H9 (cell line): ENCODE data around the gene RASA2. TPM values are rescaled to one million over a fixed set of nuclear protein-coding genes. Genes with fewer than 3 reads are reported as not detected.

Source experiments
- DNase-seq: peaks from one replicate; pipeline ENCODE4 v3.0.0-alpha.2; 2017
- H2AFZ ChIP-seq: one replicate; pipeline ENCODE4 v1.6.1; 2013; ENCODE audit warnings: mild to moderate bottlenecking, low read length, control low read depth, moderate library complexity
- H2AK5ac ChIP-seq: 2 replicates; pipeline ENCODE4 v1.6.1; 2013; ENCODE audit warnings: low read length, control low read depth, mixed read lengths; ENCODE audit not compliant: insufficient read length
- H2BK120ac ChIP-seq: one replicate; pipeline ENCODE4 v1.6.1; 2013; ENCODE audit warnings: low read depth, mild to moderate bottlenecking, low read length, control low read depth, inconsistent platforms; ENCODE audit not compliant: poor library complexity, severe bottlenecking
- H2BK12ac ChIP-seq: 2 replicates; pipeline ENCODE4 v1.6.1; 2013; ENCODE audit warnings: low read length, control low read depth, mixed read lengths, low read depth; ENCODE audit not compliant: insufficient read length
- H2BK15ac ChIP-seq: 2 replicates; pipeline ENCODE4 v1.6.1; 2013; ENCODE audit warnings: low read depth, low read length, control low read depth
- H2BK20ac ChIP-seq: one replicate; pipeline ENCODE4 v1.6.1; 2013; ENCODE audit warnings: low read depth, mild to moderate bottlenecking, low read length, control low read depth, inconsistent platforms; ENCODE audit not compliant: poor library complexity, severe bottlenecking
- H2BK5ac ChIP-seq: 2 replicates; pipeline ENCODE4 v1.6.1; 2013; ENCODE audit warnings: low read length, control low read depth, mixed read lengths; ENCODE audit not compliant: insufficient read length
- H3K14ac ChIP-seq: 2 replicates; pipeline ENCODE4 v1.6.1; 2013; ENCODE audit warnings: low read length, control low read depth; ENCODE audit not compliant: insufficient read depth
- H3K18ac ChIP-seq: 2 replicates; pipeline ENCODE4 v1.6.1; 2013; ENCODE audit warnings: low read depth, mild to moderate bottlenecking, mixed read lengths, low read length, control low read depth; ENCODE audit not compliant: insufficient read length
- H3K23ac ChIP-seq: 2 replicates; pipeline ENCODE4 v1.6.1; 2013; ENCODE audit warnings: low read length, control low read depth, mixed read lengths, low read depth; ENCODE audit not compliant: insufficient read length
- H3K23me2 ChIP-seq: 2 replicates; pipeline ENCODE4 v1.6.1; 2013; ENCODE audit warnings: low read depth, mild to moderate bottlenecking, mixed read lengths, low read length, control low read depth; ENCODE audit not compliant: insufficient read length, poor library complexity, severe bottlenecking
- H3K27ac ChIP-seq: 2 replicates; pipeline ENCODE4 v1.5.1; 2013; ENCODE audit warnings: low read length, control low read depth, mixed read lengths, low read depth; ENCODE audit not compliant: insufficient read length
- H3K27me3 ChIP-seq: 2 replicates; pipeline ENCODE4 v1.6.1; 2013; ENCODE audit warnings: low read length, control low read depth, inconsistent platforms; ENCODE audit not compliant: insufficient read depth
- H3K4ac ChIP-seq: 2 replicates; pipeline ENCODE4 v1.6.1; 2013; ENCODE audit warnings: low read depth, mild to moderate bottlenecking, control low read depth, inconsistent platforms, low read length, moderate library complexity
- H3K4me1 ChIP-seq: 2 replicates; pipeline ENCODE4 v1.6.1; 2013; ENCODE audit warnings: low read length, control low read depth, inconsistent platforms; ENCODE audit not compliant: insufficient read depth
- H3K4me2 ChIP-seq: 2 replicates; pipeline ENCODE4 v1.6.1; 2013; ENCODE audit warnings: low read length, control low read depth, mixed read lengths; ENCODE audit not compliant: insufficient read length, insufficient read depth
- H3K56ac ChIP-seq: 2 replicates; pipeline ENCODE4 v1.6.1; 2013; ENCODE audit warnings: low read depth, mild to moderate bottlenecking, mixed read lengths, low read length, control low read depth; ENCODE audit not compliant: insufficient read length
- H3K79me1 ChIP-seq: 2 replicates; pipeline ENCODE4 v1.6.1; 2013; ENCODE audit warnings: low read depth, mild to moderate bottlenecking, moderate library complexity, low read length, control low read depth, inconsistent platforms; ENCODE audit not compliant: insufficient read depth, poor library complexity, severe bottlenecking
- H3K79me2 ChIP-seq: 2 replicates; pipeline ENCODE4 v1.6.1; 2013; ENCODE audit warnings: low read length, control low read depth, inconsistent platforms; ENCODE audit not compliant: insufficient read depth
- H3K9ac ChIP-seq: 2 replicates; pipeline ENCODE4 v1.6.1; 2013; ENCODE audit warnings: low read length, control low read depth, mixed read lengths; ENCODE audit not compliant: insufficient read length; ENCODE audit errors: extremely low read depth
- H3K9me3 ChIP-seq: one replicate; pipeline ENCODE4 v1.6.1; 2013; ENCODE audit warnings: low read depth, low read length, inconsistent platforms; ENCODE audit not compliant: control insufficient read depth
- H3T11ph ChIP-seq: one replicate; pipeline ENCODE4 v1.6.1; 2013; ENCODE audit warnings: mild to moderate bottlenecking, low read length, control low read depth, inconsistent platforms
- H4K20me1 ChIP-seq: one replicate; pipeline ENCODE4 v1.6.1; 2013; ENCODE audit not compliant: control insufficient read depth, insufficient read length, insufficient read depth
- H4K5ac ChIP-seq: 2 replicates; pipeline ENCODE4 v1.6.1; 2013; ENCODE audit warnings: low read depth, mild to moderate bottlenecking, mixed read lengths, low read length, control low read depth; ENCODE audit not compliant: insufficient read length
- H4K8ac ChIP-seq: replicated peaks from 2 replicates; pipeline ENCODE4 v1.6.1; 2013; ENCODE audit warnings: low read length, control low read depth, mixed read lengths, low read depth; ENCODE audit not compliant: insufficient read length
- H4K91ac ChIP-seq: 2 replicates; pipeline ENCODE4 v1.6.1; 2013; ENCODE audit warnings: low read depth, mild to moderate bottlenecking, moderate library complexity, mixed read lengths, low read length, control low read depth; ENCODE audit not compliant: insufficient read length
- H3K27ac Mint-ChIP-seq, 3 experiments: 2 replicates in 2 of 3; 3 replicates in 1 of 3; pipeline ENCODE4 v1.8.0; 2020 to 2021; ENCODE audit warnings: mixed read lengths in 3 of 3, mild to moderate bottlenecking in 1 of 3, moderate library complexity in 1 of 3
- H3K27me3 Mint-ChIP-seq: 2 replicates; pipeline ENCODE4 v1.8.0; 2021; ENCODE audit warnings: low read depth, mild to moderate bottlenecking, moderate library complexity, mixed read lengths
- H3K36me3 Mint-ChIP-seq, 3 experiments: 2 replicates in 2 of 3; 3 replicates in 1 of 3; pipeline ENCODE4 v1.8.0; 2020 to 2021; ENCODE audit warnings: low read depth in 3 of 3, mixed read lengths in 3 of 3; ENCODE audit not compliant: insufficient read depth in 1 of 3
- H3K4me1 Mint-ChIP-seq, 2 experiments: 2 replicates each; pipeline ENCODE4 v1.8.0; 2020; ENCODE audit warnings: mixed read lengths in 2 of 2
- H3K4me3 Mint-ChIP-seq, 2 experiments: 2 replicates in 1 of 2; 3 replicates in 1 of 2; pipeline ENCODE4 v1.8.0; 2020 to 2021; ENCODE audit warnings: mild to moderate bottlenecking in 2 of 2, mixed read lengths in 2 of 2, moderate library complexity in 1 of 2
- H3K9me3 Mint-ChIP-seq, 2 experiments: 2 replicates in 1 of 2; 3 replicates in 1 of 2; pipeline ENCODE4 v1.8.0; 2020; ENCODE audit warnings: mild to moderate bottlenecking in 2 of 2, mixed read lengths in 2 of 2, moderate library complexity in 1 of 2
- CTCF ChIP-seq: fragments of 200-600 bp; sonication (generic); conservative IDR thresholded peaks from 3 replicates; pipeline ENCODE4 v1.8.0; 2021; ENCODE audit warnings: antibody characterized with exemption, mild to moderate bottlenecking
- WGBS: extraction: QIAGEN DNeasy Blood & Tissue Kit; methylation state at CpG from one replicate; pipeline ENCODE4 v1.1.7; 2013; ENCODE audit warnings: missing lambda C conversion rate, low lambda C conversion rate, mixed read lengths; ENCODE audit not compliant: insufficient read length; ENCODE audit errors: extremely low coverage; 5-methylcytosine and 5-hydroxymethylcytosine counted together
- total RNA-seq: library from RNA; stranded (reverse); gene quantifications from 2 replicates; pipeline ENCODE4 v1.2.1, GENCODE V29; 2021

RASA2 gene
- total RNA-seq, 1 experiment from 2014 or later, result 24.4 TPM

- whole genome bisulfite sequencing, result no CpG with 5 or more reads among the region's 4 CpGs
- no peaks in the 10 kb centered on the region for H3K23me2 ChIP-seq
- no peak overlapping the region for H3K4me2 ChIP-seq
- no peak overlapping the region for H2AFZ ChIP-seq
- no peak overlapping the region for H3K4me3 Mint-ChIP-seq
- no peaks in the 10 kb centered on the region for H3K27me3 ChIP-seq
- H2AK5ac ChIP-seq, result no peak overlapping the region
- no peak overlapping the region for H3K14ac ChIP-seq
- no peak overlapping the region for H3K18ac ChIP-seq
- H3K9me3 ChIP-seq, result no peaks in the 10 kb centered on the region
- no peaks in the 10 kb centered on the region for H3K4me1 ChIP-seq
- peaks cover 0 to 4% of the 10 kb centered on the region in 2 experiments; a peak in 2 of 5 replicates for H3K9me3 Mint-ChIP-seq
- H3K27ac Mint-ChIP-seq, result no peak overlapping the region; a peak in 1 of 7 replicates
- H4K20me1 ChIP-seq, result no peaks in the 10 kb centered on the region
- no peak overlapping the region for H2BK12ac ChIP-seq
- no peak overlapping the region for H3T11ph ChIP-seq
- H3K4ac ChIP-seq, result no peak overlapping the region
- H2BK15ac ChIP-seq, result no peak overlapping the region
- H3K23ac ChIP-seq, result no peak overlapping the region
- no peak overlapping the region for H2BK20ac ChIP-seq
- no peak overlapping the region for H4K5ac ChIP-seq
- no peaks in the 10 kb centered on the region for H3K79me1 ChIP-seq
- H3K56ac ChIP-seq, result no peak overlapping the region
- TF ChIP-seq CTCF, result no peak
- no peak overlapping the region for H3K9ac ChIP-seq
- H3K4me1 Mint-ChIP-seq, result peaks cover 15 to 16% of the 10 kb centered on the region in 2 experiments
- peaks cover 0 to 4% (median 2%) of the 10 kb centered on the region in 3 experiments; a peak in 3 of 7 replicates for H3K36me3 Mint-ChIP-seq
- no peak overlapping the region for H3K27ac ChIP-seq
- no peaks in the 10 kb centered on the region; the same call in 1 of the 2 replicates for H3K27me3 Mint-ChIP-seq
- H3K79me2 ChIP-seq, result no peaks in the 10 kb centered on the region
- H4K91ac ChIP-seq, result no peak overlapping the region
- no peak overlapping the region for H2BK5ac ChIP-seq
- H2BK120ac ChIP-seq, result no peak overlapping the region
- DNase-seq, result no peak
- H4K8ac ChIP-seq, result no peak overlapping the region
Measured at GRCh38 chr3:141619450-141619849, 132.6 kb downstream of the RASA2 start.
